B cell (primary cell): ENCODE results near the gene TP53TG5. TPM values are rescaled to one million over a fixed set of nuclear protein-coding genes. Genes with fewer than 3 reads are reported as not detected.

Source experiments
- ATAC-seq: fragments of 200-7000 bp; cut with Tn5 transposase; one replicate; pipeline ENCODE4 v1.10.0; 2021; ENCODE audit warnings: low read depth, mild to moderate bottlenecking, moderate number of reproducible peaks, moderate library complexity
- CTCF ChIA-PET: fragments of 350-600 bp; sonication (Branson Sonifier 250); formaldehyde crosslinking; loops from one replicate; lab custom pipeline; 2021; ENCODE audit warnings: antibody characterized with exemption, inconsistent platforms; lab: Charles Lee
- POLR2A ChIA-PET: fragments of 350-600 bp; sonication (Branson Sonifier 250); formaldehyde crosslinking; loops from one replicate; lab custom pipeline; 2021; ENCODE audit warnings: antibody characterized with exemption; lab: Charles Lee
- DNase-seq: peaks from one replicate; pipeline ENCODE4 v3.0.0; 2013
- H2AFZ ChIP-seq: 2 replicates; pipeline ENCODE4 v1.6.1; 2012; ENCODE audit warnings: mild to moderate bottlenecking, low read depth, low read length; ENCODE audit not compliant: insufficient read depth, poor library complexity, severe bottlenecking
- H3K27ac ChIP-seq, 2 donors: 1 replicate in 1 of 2; 2 replicates in 1 of 2; pipeline ENCODE4 v1.5.1; 2012 to 2013; ENCODE audit warnings: low read length in 2 of 2, mild to moderate bottlenecking in 2 of 2, moderate library complexity in 1 of 2
- H3K27me3 ChIP-seq, 4 experiments: fragments of 200-600 bp in 1 of 4; sonication (generic) in 1 of 4; replicated peaks in 1 of 4; 1 replicate in 2 of 4; 2 replicates in 2 of 4; pipeline versions ENCODE4 v1.6.1 to v1.7.0; 2013 to 2016; ENCODE audit warnings: low read length in 3 of 4, mild to moderate bottlenecking in 2 of 4, mixed read lengths in 1 of 4, moderate library complexity in 1 of 4; ENCODE audit not compliant: insufficient read depth in 4 of 4, control insufficient read depth in 3 of 4; ENCODE audit errors: control extremely low read depth in 1 of 4
- H3K36me3 ChIP-seq, 2 experiments: replicated peaks in 1 of 2; 1 replicate in 1 of 2; 2 replicates in 1 of 2; pipeline versions ENCODE4 v1.6.1 to v1.7.1; 2013; ENCODE audit warnings: low read length in 1 of 2; ENCODE audit not compliant: insufficient read depth in 2 of 2, control insufficient read depth in 1 of 2; ENCODE audit errors: control extremely low read depth in 1 of 2, extremely low read depth in 1 of 2
- H3K4me1 ChIP-seq, 2 donors: fragments of 200-600 bp in 1 of 2; sonication (generic) in 1 of 2; 1 replicate in 1 of 2; 2 replicates in 1 of 2; pipeline versions ENCODE4 v1.5.1 to v1.6.1; 2013 to 2017; ENCODE audit warnings: low read length in 2 of 2; ENCODE audit not compliant: control insufficient read depth in 2 of 2, insufficient read depth in 2 of 2
- H3K4me2 ChIP-seq: replicated peaks from 2 replicates; pipeline ENCODE3; 2012; ENCODE audit warnings: mild to moderate bottlenecking, low read depth, low read length; ENCODE audit not compliant: poor library complexity, severe bottlenecking
- H3K4me3 ChIP-seq, 5 experiments: fragments of 200-600 bp in 1 of 5; sonication (generic) in 1 of 5; 1 replicate in 3 of 5; 2 replicates in 2 of 5; pipeline versions ENCODE4 v1.5.1 to v1.7.0; 2011 to 2016; ENCODE audit warnings: low read length in 4 of 5, mild to moderate bottlenecking in 4 of 5, low read depth in 2 of 5, control low read depth in 1 of 5, moderate library complexity in 1 of 5; ENCODE audit not compliant: insufficient read depth in 1 of 5; ENCODE audit errors: control extremely low read depth in 1 of 5, extremely low read depth in 1 of 5
- H3K79me2 ChIP-seq: fragments of 200-600 bp; sonication (generic); one replicate; pipeline ENCODE4 v1.6.0; 2016; ENCODE audit warnings: low read length; ENCODE audit not compliant: control insufficient read depth, insufficient read depth
- H3K9ac ChIP-seq: fragments of 200-600 bp; sonication (generic); 2 replicates; pipeline ENCODE4 v1.6.1; 2017; ENCODE audit warnings: mild to moderate bottlenecking, low read length, moderate library complexity
- H3K9me3 ChIP-seq, 3 donors: one replicate each; pipeline versions ENCODE4 v1.6.1 to v1.7.1; 2013; ENCODE audit warnings: low read length in 2 of 3; ENCODE audit not compliant: control insufficient read depth in 2 of 3, insufficient read depth in 1 of 3; ENCODE audit errors: control extremely low read depth in 1 of 3
- H4K20me1 ChIP-seq: 2 replicates; pipeline ENCODE4 v1.6.0; 2012; ENCODE audit warnings: mild to moderate bottlenecking, low read length; ENCODE audit not compliant: insufficient read depth, control insufficient read depth, poor library complexity, severe bottlenecking
- H3K27ac Mint-ChIP-seq: one replicate; pipeline ENCODE4 v1.8.0; 2021; ENCODE audit warnings: mixed read lengths
- H3K27me3 Mint-ChIP-seq: one replicate; pipeline ENCODE4 v1.8.0; 2021; ENCODE audit warnings: mixed read lengths
- H3K4me1 Mint-ChIP-seq: one replicate; pipeline ENCODE4 v1.8.0; 2021; ENCODE audit warnings: mixed read lengths
- H3K4me3 Mint-ChIP-seq: one replicate; pipeline ENCODE4 v1.8.0; 2021; ENCODE audit warnings: mixed read lengths
- H3K9me3 Mint-ChIP-seq: one replicate; pipeline ENCODE4 v1.8.0; 2022; ENCODE audit warnings: mixed read lengths; ENCODE audit not compliant: insufficient read depth
- CTCF ChIP-seq: fragments of 200-600 bp; IDR thresholded peaks from one replicate; pipeline ENCODE4 v1.8.0; 2022; ENCODE audit warnings: antibody characterized with exemption, mild to moderate bottlenecking
- EZH2 ChIP-seq: IDR thresholded peaks from 2 replicates; pipeline ENCODE4 v1.6.1; 2012; ENCODE audit warnings: borderline replicate concordance, low read depth, mild to moderate bottlenecking, moderate library complexity, low read length; ENCODE audit not compliant: insufficient read depth, poor library complexity, severe bottlenecking
- WGBS: methylation state at CpG from one replicate; pipeline ENCODE4 v1.1.5; 2013; ENCODE audit warnings: missing lambda C conversion rate; ENCODE audit not compliant: insufficient coverage; 5-methylcytosine and 5-hydroxymethylcytosine counted together
- intact Hi-C: fragments of 100-400 bp; cut with micrococcal nuclease; formaldehyde crosslinking; loops from one replicate; pipeline ENCODE4 v1.10.0; 2022
- polyA plus RNA-seq: library from polyadenylated mRNA; depleted of rRNA; stranded (reverse); fragments of >200 nt; gene quantifications from 2 replicates; pipeline ENCODE4 v1.2.3, GENCODE V29; 2012
- total RNA-seq, 2 donors: library from RNA; stranded (reverse); fragments of 120-200 nt in 1 of 2; gene quantifications; 1 replicate in 1 of 2; 2 replicates in 1 of 2; pipeline versions ENCODE4 v1.2.3 to v1.2.4, GENCODE V29; 2013 to 2022

TP53TG5 gene
- total and polyA plus RNA-seq, 2 donors (not counting 1 experiment from before 2014, with no cell fraction given) = not detected

GRCh38 chr20:45416917-45417316, 38.8 kb upstream of the TP53TG5 start:
- intact Hi-C loops = loop anchor here (1.0 to 5.0 kb wide), 3 partner anchors 15 to 455 kb away; partner anchors contain the start of gene TOMM34
- no peak overlapping the region for H2AFZ ChIP-seq

More at GRCh38 chr20:45416917-45417316, 38.8 kb upstream of the TP53TG5 start:
- no peak for DNase-seq
- peak overlapping the region; percentile 90 for H3K4me2 ChIP-seq
- peak overlapping the region in 1 of 2 donors; percentile 90 for H3K27ac ChIP-seq
- H3K9ac ChIP-seq = peak overlapping the region; percentile 98
- H3K36me3 ChIP-seq = peaks cover 15 to 31% of the 10 kb centered on the region in 2 experiments
- H3K4me3 ChIP-seq = peak overlapping the region in 4 of 5 experiments; percentile 80 to 97 (median 93)
- Mint-ChIP-seq H3K27me3 (no peaks in the 10 kb centered on the region), H3K27ac (peak overlapping the region; percentile 100), H3K9me3 (no peaks in the 10 kb centered on the region), H3K4me1 (peaks cover 53% of the 10 kb centered on the region), H3K4me3 (peak overlapping the region; percentile 99)
- no peak for TF ChIP-seq CTCF
- no peak for TF ChIP-seq EZH2
- peaks cover 30 to 38% of the 10 kb centered on the region in 2 donors for H3K4me1 ChIP-seq
- ChIA-PET POLR2A (interaction anchor here (0.8 to 2.2 kb wide), 3 partner anchors 43 to 54 kb away, joined by 3 to 21 read pairs (median 10); partner anchors contain the start of gene SYS1), CTCF (interaction anchor here (1.6 to 8.3 kb wide), 5 partner anchors 17 to 57 kb away, joined by 4 to 98 read pairs (median 32); partner anchors contain the start of gene SYS1)
- H4K20me1 ChIP-seq = peaks cover 8% of the 10 kb centered on the region
- no peaks in the 10 kb centered on the region for H3K9me3 ChIP-seq
- ATAC-seq = no peak
- H3K27me3 ChIP-seq = no peaks in the 10 kb centered on the region
- no CpG with 5 or more reads among the region's 2 CpGs for WGBS
- peaks cover 38% of the 10 kb centered on the region for H3K79me2 ChIP-seq
